Measurements from ENCODE around the gene SMIM9. TPM values are rescaled to one million over a fixed set of nuclear protein-coding genes. Genes with fewer than 3 reads are reported as not detected.
"Not testable (repeated sequence)": the region's sequence is repeated elsewhere in the genome, so short reads cannot be mapped to it uniquely, and the experiment has no call there.

SMIM9 gene
- polyA plus RNA-seq, 1 donor (not counting 4 experiments of a cell fraction or from before 2014, with no cell fraction given), result not detected

DNA sequence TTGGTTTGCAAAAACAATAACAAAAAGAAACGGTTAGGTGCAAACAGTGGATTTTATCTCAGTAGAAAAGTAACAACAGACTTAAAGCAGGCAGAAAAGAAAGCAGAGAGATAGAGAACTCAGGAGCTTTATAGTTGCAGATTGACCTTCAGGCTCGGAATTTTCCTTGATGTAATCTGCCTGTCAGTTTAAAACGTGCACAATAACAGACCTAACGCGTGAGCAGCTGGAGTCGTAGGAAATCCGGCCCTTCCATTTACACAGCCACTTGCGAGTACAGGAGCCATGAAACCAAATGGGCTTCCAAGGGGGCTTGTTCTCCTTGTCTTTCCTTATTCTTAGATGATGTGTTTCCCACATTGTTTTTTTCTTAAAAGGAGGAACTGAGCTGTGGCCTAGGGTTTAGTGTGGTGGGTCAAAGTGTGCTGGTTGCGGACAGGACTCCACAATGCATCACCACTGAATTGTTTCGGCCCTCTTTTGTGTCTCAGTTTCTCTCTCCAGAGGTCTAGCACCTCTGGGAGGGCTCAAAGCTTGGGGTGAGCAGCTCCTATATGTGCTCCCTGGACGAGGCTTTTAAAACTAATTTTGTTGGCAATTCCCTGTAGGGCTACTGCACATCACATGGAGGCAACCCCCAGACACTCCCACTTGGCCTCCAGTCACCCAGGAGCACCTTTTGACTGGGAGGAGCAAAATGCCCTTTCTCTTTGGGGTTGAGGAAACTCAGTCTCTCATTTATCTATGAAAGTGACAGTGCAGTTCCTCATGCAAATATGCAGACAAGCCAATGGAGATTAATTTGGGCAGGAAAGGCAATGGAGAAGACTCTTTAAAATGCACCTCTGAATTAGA is 15.3 kb downstream of the SMIM9 start:
- no peaks in the 10 kb centered on the region for H3K9me1 ChIP-seq (ENCODE audit: control insufficient read depth, extremely low read depth, insufficient read depth, low read length)
- no peak overlapping the region for H3K27ac ChIP-seq (ENCODE audit: control insufficient read depth, insufficient read depth, low read length)
- no peaks in the 10 kb centered on the region for H4K20me1 ChIP-seq (ENCODE audit: control insufficient read depth, extremely low read depth, insufficient read depth, low read length)
- H3K27me3 ChIP-seq (ENCODE audit: control insufficient read depth, extremely low read depth, insufficient read depth, low read length), result no peaks in the 10 kb centered on the region
- H3K4me3 ChIP-seq (ENCODE audit: control insufficient read depth in 2 of 3, extremely low read depth in 1 of 3, insufficient read depth in 2 of 3, low read depth in 1 of 3, low read length in 3 of 3), result no peak overlapping the region
- no peaks in the 10 kb centered on the region for H3K4me1 ChIP-seq (ENCODE audit: control insufficient read depth, extremely low read depth, insufficient read depth, low read length)
- no peaks in the 10 kb centered on the region for H3K36me3 ChIP-seq (ENCODE audit: control insufficient read depth in 2 of 2, extremely low read depth in 1 of 2, insufficient read depth in 2 of 2, low read length in 2 of 2)
- no peak overlapping the region for H3K4me2 ChIP-seq (ENCODE audit: control insufficient read depth, extremely low read depth, insufficient read depth, low read depth, low read length)
- no peak overlapping the region for H2AFZ ChIP-seq (ENCODE audit: control insufficient read depth, low read length)
- TF ChIP-seq EZH2 (IDR thresholded peaks at IDR 0.05; ENCODE audit: low read length), result no peak
- TF ChIP-seq, protein P1, sequence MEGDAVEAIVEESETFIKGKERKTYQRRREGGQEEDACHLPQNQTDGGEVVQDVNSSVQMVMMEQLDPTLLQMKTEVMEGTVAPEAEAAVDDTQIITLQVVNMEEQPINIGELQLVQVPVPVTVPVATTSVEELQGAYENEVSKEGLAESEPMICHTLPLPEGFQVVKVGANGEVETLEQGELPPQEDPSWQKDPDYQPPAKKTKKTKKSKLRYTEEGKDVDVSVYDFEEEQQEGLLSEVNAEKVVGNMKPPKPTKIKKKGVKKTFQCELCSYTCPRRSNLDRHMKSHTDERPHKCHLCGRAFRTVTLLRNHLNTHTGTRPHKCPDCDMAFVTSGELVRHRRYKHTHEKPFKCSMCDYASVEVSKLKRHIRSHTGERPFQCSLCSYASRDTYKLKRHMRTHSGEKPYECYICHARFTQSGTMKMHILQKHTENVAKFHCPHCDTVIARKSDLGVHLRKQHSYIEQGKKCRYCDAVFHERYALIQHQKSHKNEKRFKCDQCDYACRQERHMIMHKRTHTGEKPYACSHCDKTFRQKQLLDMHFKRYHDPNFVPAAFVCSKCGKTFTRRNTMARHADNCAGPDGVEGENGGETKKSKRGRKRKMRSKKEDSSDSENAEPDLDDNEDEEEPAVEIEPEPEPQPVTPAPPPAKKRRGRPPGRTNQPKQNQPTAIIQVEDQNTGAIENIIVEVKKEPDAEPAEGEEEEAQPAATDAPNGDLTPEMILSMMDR (optimal IDR thresholded peaks at IDR 0.05 in 1 of 3, IDR thresholded peaks at IDR 0.05 in 1 of 3, conservative IDR thresholded peaks at IDR 0.05 in 1 of 3; ENCODE audit: extremely low read depth in 1 of 3, insufficient read depth in 2 of 3, low read length in 3 of 3), result no peak
- no peaks in the 10 kb centered on the region for H3K79me2 ChIP-seq (ENCODE audit: control insufficient read depth, insufficient read depth, low read length)
- no peak overlapping the region for H3K9ac ChIP-seq (ENCODE audit: control insufficient read depth, extremely low read depth, insufficient read depth, low read length)
- DNase-seq (ENCODE audit: low read depth, low spot score), result no peak
- no peak for FAIRE-seq
- H3K9me3 ChIP-seq (ENCODE audit: control insufficient read depth, low read depth, low read length), result no peaks in the 10 kb centered on the region
- dilution Hi-C loops (cut with MboI; ENCODE audit: extremely low pct_ligation_motif_present, low sequenced_read_pairs), result no loop called here

DNA sequence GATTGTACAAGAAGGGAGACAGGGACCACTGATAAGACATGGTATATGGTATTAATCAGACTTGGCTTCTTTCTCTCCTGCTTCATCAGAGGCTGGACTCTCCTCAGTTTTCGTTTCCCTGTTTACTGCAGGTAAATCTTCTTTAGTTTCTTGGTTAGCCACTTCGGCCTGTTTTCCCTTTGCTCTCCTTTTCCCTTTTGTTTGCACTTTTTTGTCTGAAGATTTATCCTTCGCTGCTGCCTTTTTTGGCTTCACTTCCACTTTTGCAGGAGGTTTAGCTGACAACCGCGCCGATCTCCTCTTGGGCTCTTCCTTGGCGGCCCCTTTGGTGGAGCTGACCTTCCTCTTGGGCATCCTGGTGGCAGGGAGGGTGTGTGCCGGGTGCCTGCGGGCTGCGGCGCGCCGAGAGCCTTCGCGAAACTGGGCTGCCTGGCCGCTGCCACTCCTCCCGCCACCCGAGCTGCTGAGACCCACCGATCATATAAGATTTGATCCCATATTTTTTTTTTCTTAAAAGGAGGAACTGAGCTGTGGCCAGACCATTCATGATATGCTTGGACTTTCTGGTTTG is 17.3 kb downstream of the SMIM9 start:
- H3K36me3 ChIP-seq (ENCODE audit: control insufficient read depth in 2 of 2, extremely low read depth in 1 of 2, insufficient read depth in 2 of 2, low read length in 2 of 2); H3K9me1 ChIP-seq (ENCODE audit: control insufficient read depth, extremely low read depth, insufficient read depth, low read length); H3K79me2 ChIP-seq (ENCODE audit: control insufficient read depth, insufficient read depth, low read length); H3K27me3 ChIP-seq (ENCODE audit: control insufficient read depth, extremely low read depth, insufficient read depth, low read length); H3K4me1 ChIP-seq (ENCODE audit: control insufficient read depth, extremely low read depth, insufficient read depth, low read length); FAIRE-seq; dilution Hi-C loops (cut with MboI; ENCODE audit: extremely low pct_ligation_motif_present, low sequenced_read_pairs); H3K9me3 ChIP-seq (ENCODE audit: control insufficient read depth, low read depth, low read length); H4K20me1 ChIP-seq (ENCODE audit: control insufficient read depth, extremely low read depth, insufficient read depth, low read length); H3K4me3 ChIP-seq (ENCODE audit: control insufficient read depth in 2 of 3, extremely low read depth in 1 of 3, insufficient read depth in 2 of 3, low read depth in 1 of 3, low read length in 3 of 3); H3K27ac ChIP-seq (ENCODE audit: control insufficient read depth, insufficient read depth, low read length); DNase-seq (ENCODE audit: low read depth, low spot score); H3K4me2 ChIP-seq (ENCODE audit: control insufficient read depth, extremely low read depth, insufficient read depth, low read depth, low read length); H2AFZ ChIP-seq (ENCODE audit: control insufficient read depth, low read length); H3K9ac ChIP-seq (ENCODE audit: control insufficient read depth, extremely low read depth, insufficient read depth, low read length): not testable (repeated sequence)

DNA sequence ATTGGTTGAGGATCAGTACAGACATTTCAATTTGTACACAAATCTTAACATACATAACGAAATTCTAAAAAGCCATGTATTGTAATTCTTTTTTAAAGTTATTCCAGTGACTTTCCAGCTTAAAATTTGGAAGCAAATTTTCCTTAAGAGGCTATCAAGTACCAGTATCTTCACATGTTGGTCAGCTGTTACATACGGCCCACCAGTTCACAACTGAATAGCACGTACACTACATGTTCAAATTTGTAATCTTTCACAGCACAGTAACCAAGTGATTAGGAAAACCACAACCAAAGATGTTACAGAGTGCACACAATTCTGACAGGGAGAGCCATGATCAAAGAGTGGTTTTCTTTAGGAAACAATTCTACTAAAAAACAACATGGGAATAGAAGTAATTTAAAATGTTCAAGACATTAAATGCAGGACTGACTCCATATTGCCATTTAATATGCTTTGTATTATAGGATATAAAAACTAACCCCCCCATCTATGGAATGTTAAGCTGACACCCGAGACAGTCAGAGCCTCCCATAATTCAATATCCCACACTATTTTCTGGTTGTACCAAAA is 18.1 kb downstream of the SMIM9 start:
- H3K4me3 ChIP-seq (ENCODE audit: control insufficient read depth in 2 of 3, extremely low read depth in 1 of 3, insufficient read depth in 2 of 3, low read depth in 1 of 3, low read length in 3 of 3); H3K4me2 ChIP-seq (ENCODE audit: control insufficient read depth, extremely low read depth, insufficient read depth, low read depth, low read length); H4K20me1 ChIP-seq (ENCODE audit: control insufficient read depth, extremely low read depth, insufficient read depth, low read length); H3K79me2 ChIP-seq (ENCODE audit: control insufficient read depth, insufficient read depth, low read length); H3K9me1 ChIP-seq (ENCODE audit: control insufficient read depth, extremely low read depth, insufficient read depth, low read length); H3K9me3 ChIP-seq (ENCODE audit: control insufficient read depth, low read depth, low read length); DNase-seq (ENCODE audit: low read depth, low spot score); FAIRE-seq; dilution Hi-C loops (cut with MboI; ENCODE audit: extremely low pct_ligation_motif_present, low sequenced_read_pairs); H2AFZ ChIP-seq (ENCODE audit: control insufficient read depth, low read length); H3K27ac ChIP-seq (ENCODE audit: control insufficient read depth, insufficient read depth, low read length); H3K27me3 ChIP-seq (ENCODE audit: control insufficient read depth, extremely low read depth, insufficient read depth, low read length); H3K4me1 ChIP-seq (ENCODE audit: control insufficient read depth, extremely low read depth, insufficient read depth, low read length); H3K36me3 ChIP-seq (ENCODE audit: control insufficient read depth in 2 of 2, extremely low read depth in 1 of 2, insufficient read depth in 2 of 2, low read length in 2 of 2); H3K9ac ChIP-seq (ENCODE audit: control insufficient read depth, extremely low read depth, insufficient read depth, low read length): not testable (repeated sequence)
